Measurements from ENCODE around the gene SCD5. TPM values are rescaled to one million over a fixed set of nuclear protein-coding genes. Genes with fewer than 3 reads are reported as not detected.
"Not testable (repeated sequence)": the region's sequence is repeated elsewhere in the genome, so short reads cannot be mapped to it uniquely, and the experiment has no call there.

Gene SCD5
- total RNA-seq, 1 donor from 2014 or later = 17.9 TPM

- no peak for DNase-seq (ENCODE audit: low read depth)
- Histone ChIP-seq H3K36me3 (ENCODE audit: control insufficient read depth, insufficient read depth, low read length) (peaks cover 1% of the 10 kb centered on the region), H3K4me3 (ENCODE audit: low read depth, low read length) (no peak overlapping the region), H3K27me3 (ENCODE audit: control insufficient read depth, insufficient read depth, low read length) (no peaks in the 10 kb centered on the region)
- TF ChIP-seq CTCF (IDR thresholded peaks at IDR 0.05; ENCODE audit: insufficient read depth, low read length, poor library complexity, severe bottlenecking) = no peak
These were observed 24.5 kb upstream of the SCD5 start for GRCh38 chr4:82823062-82823461.

- no peaks in the 10 kb centered on the region for H3K27me3 ChIP-seq (ENCODE audit: control insufficient read depth, insufficient read depth, low read length)
- no peak overlapping the region for H3K4me3 ChIP-seq (ENCODE audit: low read depth, low read length)
- H3K36me3 ChIP-seq (ENCODE audit: control insufficient read depth, insufficient read depth, low read length) = peaks cover 1% of the 10 kb centered on the region
- no peak for DNase-seq (ENCODE audit: low read depth)
- TF ChIP-seq CTCF (IDR thresholded peaks at IDR 0.05; ENCODE audit: insufficient read depth, low read length, poor library complexity, severe bottlenecking) = no peak
These were observed 22.1 kb upstream of the SCD5 start for GRCh38 chr4:82820689-82821088.

- Histone ChIP-seq H3K27me3 (ENCODE audit: control insufficient read depth, insufficient read depth, low read length) (no peaks in the 10 kb centered on the region), H3K4me3 (ENCODE audit: low read depth, low read length) (no peak overlapping the region), H3K36me3 (ENCODE audit: control insufficient read depth, insufficient read depth, low read length) (peaks cover 1% of the 10 kb centered on the region)
- DNase-seq (ENCODE audit: low read depth) = no peak
- no peak for TF ChIP-seq CTCF (IDR thresholded peaks at IDR 0.05; ENCODE audit: insufficient read depth, low read length, poor library complexity, severe bottlenecking)
These were observed 20.4 kb upstream of the SCD5 start for GRCh38 chr4:82818664-82819662.

- not testable (repeated sequence) for H3K36me3 ChIP-seq (ENCODE audit: control insufficient read depth, insufficient read depth, low read length); DNase-seq (ENCODE audit: low read depth); H3K27me3 ChIP-seq (ENCODE audit: control insufficient read depth, insufficient read depth, low read length)
These were observed 18.3 kb upstream of the SCD5 start for GRCh38 chr4:82816874-82817273.

GRCh38 chr4:82814034-82814433 lies 15.4 kb upstream of the SCD5 start:
- TF ChIP-seq CTCF (IDR thresholded peaks at IDR 0.05; ENCODE audit: insufficient read depth, low read length, poor library complexity, severe bottlenecking) = no peak
- Histone ChIP-seq H3K36me3 (ENCODE audit: control insufficient read depth, insufficient read depth, low read length) (no peaks in the 10 kb centered on the region), H3K27me3 (ENCODE audit: control insufficient read depth, insufficient read depth, low read length) (no peaks in the 10 kb centered on the region), H3K4me3 (ENCODE audit: low read depth, low read length) (no peak overlapping the region)
- DNase-seq (ENCODE audit: low read depth) = no peak

More at GRCh38 chr4:82816874-82817273, 18.3 kb upstream of the SCD5 start:
- not testable (repeated sequence) for H3K4me3 ChIP-seq (ENCODE audit: low read depth, low read length)

- Histone ChIP-seq H3K36me3 (ENCODE audit: control insufficient read depth, insufficient read depth, low read length) (no peaks in the 10 kb centered on the region), H3K27me3 (ENCODE audit: control insufficient read depth, insufficient read depth, low read length) (no peaks in the 10 kb centered on the region), H3K4me3 (ENCODE audit: low read depth, low read length) (no peak overlapping the region)
- TF ChIP-seq CTCF (IDR thresholded peaks at IDR 0.05; ENCODE audit: insufficient read depth, low read length, poor library complexity, severe bottlenecking) = no peak
- no peak for DNase-seq (ENCODE audit: low read depth)
These were observed 13.3 kb upstream of the SCD5 start for GRCh38 chr4:82811838-82812341.

Data from kidney epithelial cell (primary cell).